ENCODE measurements around the gene MSH3.
"Not testable (repeated sequence)": the region's sequence is repeated elsewhere in the genome, so short reads cannot be mapped to it uniquely, and the experiment has no call there.

The MSH3 gene

GRCh38 chr5:80659106-80659505 lies 4.7 kb downstream of the MSH3 start:
- no peak for DNase-seq

- DNase-seq = not testable (repeated sequence)
These were observed 6.2 kb downstream of the MSH3 start for GRCh38 chr5:80660661-80661060.

- no peak for DNase-seq
These were observed 7.7 kb downstream of the MSH3 start for GRCh38 chr5:80662108-80662507.

- DNase-seq = no peak
These were observed 10.6 kb downstream of the MSH3 start for GRCh38 chr5:80665057-80665456.

- DNase-seq = no peak
These were observed 12.9 kb downstream of the MSH3 start for GRCh38 chr5:80667384-80667783.

GRCh38 chr5:80668016-80668969 lies 13.8 kb downstream of the MSH3 start:
- DNase-seq = no peak

- DNase-seq = peak; percentile 7
These were observed 17.8 kb downstream of the MSH3 start for GRCh38 chr5:80672140-80672736.

- no peak for DNase-seq
These were observed 22.3 kb downstream of the MSH3 start for GRCh38 chr5:80676706-80677105.

- no peak for DNase-seq
These were observed 32.3 kb downstream of the MSH3 start for GRCh38 chr5:80686757-80687156.

- DNase-seq = no peak
These were observed 34.4 kb downstream of the MSH3 start for GRCh38 chr5:80688648-80689420.

- DNase-seq = no peak
These were observed 35.2 kb downstream of the MSH3 start for GRCh38 chr5:80689627-80690026.

- DNase-seq = no peak
These were observed 41.2 kb downstream of the MSH3 start for GRCh38 chr5:80695666-80696065.

- DNase-seq = no peak
These were observed 42.0 kb downstream of the MSH3 start for GRCh38 chr5:80696450-80696849.

GRCh38 chr5:80697100-80697499 lies 42.6 kb downstream of the MSH3 start:
- no peak for DNase-seq

GRCh38 chr5:80698369-80698768 lies 43.9 kb downstream of the MSH3 start:
- DNase-seq = no peak

GRCh38 chr5:80701597-80701996 lies 47.1 kb downstream of the MSH3 start:
- no peak for DNase-seq

GRCh38 chr5:80703291-80703690 lies 48.8 kb downstream of the MSH3 start:
- no peak for DNase-seq

GRCh38 chr5:80703747-80704146 lies 49.3 kb downstream of the MSH3 start:
- DNase-seq = no peak

GRCh38 chr5:80704221-80704620 lies 49.8 kb downstream of the MSH3 start:
- DNase-seq = no peak

- DNase-seq = no peak
These were observed 50.8 kb downstream of the MSH3 start for GRCh38 chr5:80705216-80705769.

- DNase-seq = no peak
These were observed 51.3 kb downstream of the MSH3 start for GRCh38 chr5:80705801-80706200.

- DNase-seq = no peak
These were observed 52.5 kb downstream of the MSH3 start for GRCh38 chr5:80706835-80707447.

- DNase-seq = no peak
These were observed 53.2 kb downstream of the MSH3 start for GRCh38 chr5:80707645-80708044.

All from NCI-H1105 (cell line).